ENCODE results near the gene GABBR1.

- TF ChIP-seq CTCF (IDR thresholded peaks at IDR 0.05; ENCODE audit: low read depth, low read length) (no peak), EZH2phosphoT487 (IDR thresholded peaks at IDR 0.05; ENCODE audit: low read depth) (no peak)
These were observed 105.9 kb downstream of the GABBR1 start for GRCh38 chr6:29527126-29527525.
